Dermis microvascular lymphatic vessel endothelial cell (primary cell): ENCODE results near the gene CYFIP1. TPM values are rescaled to one million over a fixed set of nuclear protein-coding genes. Genes with fewer than 3 reads are reported as not detected.
A peak's percentile ranks its signal among the peaks of the same experiment; 100 is the strongest.

Source experiments
- DNase-seq, 2 donors: peaks; one replicate each; pipeline versions ENCODE4 v3.0.0 to v3.0.0-alpha.2; 2010; ENCODE audit warnings: low read depth in 2 of 2
- total RNA-seq: library from RNA; depleted of rRNA; stranded (reverse); fragments of >200 nt; gene quantifications from 2 replicates; pipeline ENCODE4 v1.2.1, GENCODE V29; 2014

CYFIP1 gene
- total RNA-seq, 1 donor from 2014 or later = 78.9 TPM

- DNase-seq = no peak
These were observed 108.6 kb downstream of the CYFIP1 start for GRCh38 chr15:22871481-22872086.

DNA sequence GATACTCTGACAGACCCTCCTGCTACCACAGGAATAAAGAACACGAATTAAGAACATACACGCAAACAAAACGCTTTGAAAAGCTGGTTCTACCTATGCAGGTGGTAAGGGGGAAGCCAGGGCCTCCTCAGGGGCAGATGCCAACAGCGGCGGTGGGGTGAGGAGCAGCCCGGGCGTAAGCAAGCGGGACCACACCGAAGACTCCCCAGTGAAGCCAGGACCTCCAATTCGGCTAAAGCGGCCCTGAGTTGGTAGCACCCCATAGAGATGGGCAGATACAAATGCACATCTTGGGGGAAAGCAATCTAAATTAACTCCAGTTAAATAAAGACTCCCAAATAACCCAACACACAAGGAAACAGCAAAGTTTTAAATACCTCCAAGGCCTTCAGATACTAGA is 109.3 kb downstream of the CYFIP1 start:
- DNase-seq = no peak

- DNase-seq = no peak
These were observed 110.3 kb downstream of the CYFIP1 start for GRCh38 chr15:22869856-22870255.

- no peak for DNase-seq
These were observed 111.2 kb downstream of the CYFIP1 start for GRCh38 chr15:22868928-22869327.

- DNase-seq = no peak
These were observed 111.7 kb downstream of the CYFIP1 start for GRCh38 chr15:22868495-22868894.

DNA sequence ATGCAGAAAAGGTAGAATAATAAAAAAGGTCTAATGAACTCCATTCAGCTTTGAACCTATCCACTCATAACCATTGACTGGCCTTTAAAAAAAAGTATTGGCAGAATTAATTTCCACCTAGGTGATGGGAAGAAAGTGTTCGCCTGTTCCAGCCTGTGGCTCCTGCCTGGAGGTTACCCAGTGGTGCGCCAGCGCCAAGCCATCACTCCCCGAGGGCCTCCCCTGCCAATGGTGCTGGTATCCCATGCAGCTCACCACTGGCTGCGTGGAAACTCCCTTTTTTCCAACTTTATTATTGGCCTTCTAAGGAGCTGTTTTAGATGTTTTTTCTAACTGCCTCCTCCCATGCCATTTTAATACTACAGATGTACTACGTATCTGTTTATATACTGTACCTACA is 112.3 kb downstream of the CYFIP1 start:
- DNase-seq = no peak

DNA sequence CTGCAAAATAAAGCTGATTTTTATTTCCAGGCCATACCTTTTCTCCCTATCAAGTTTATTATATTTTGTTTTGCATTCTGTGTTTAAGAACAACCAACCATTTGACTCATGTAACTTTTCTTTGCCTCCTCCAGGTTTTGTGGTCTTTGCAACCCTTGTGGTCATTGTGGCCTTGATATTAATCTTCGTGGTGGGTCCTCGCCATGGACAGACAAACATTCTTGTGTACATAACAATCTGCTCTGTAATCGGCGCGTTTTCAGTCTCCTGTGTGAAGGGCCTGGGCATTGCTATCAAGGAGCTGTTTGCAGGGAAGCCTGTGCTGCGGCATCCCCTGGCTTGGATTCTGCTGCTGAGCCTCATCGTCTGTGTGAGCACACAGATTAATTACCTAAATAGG is 114.1 kb downstream of the CYFIP1 start:
- no peak for DNase-seq

DNA sequence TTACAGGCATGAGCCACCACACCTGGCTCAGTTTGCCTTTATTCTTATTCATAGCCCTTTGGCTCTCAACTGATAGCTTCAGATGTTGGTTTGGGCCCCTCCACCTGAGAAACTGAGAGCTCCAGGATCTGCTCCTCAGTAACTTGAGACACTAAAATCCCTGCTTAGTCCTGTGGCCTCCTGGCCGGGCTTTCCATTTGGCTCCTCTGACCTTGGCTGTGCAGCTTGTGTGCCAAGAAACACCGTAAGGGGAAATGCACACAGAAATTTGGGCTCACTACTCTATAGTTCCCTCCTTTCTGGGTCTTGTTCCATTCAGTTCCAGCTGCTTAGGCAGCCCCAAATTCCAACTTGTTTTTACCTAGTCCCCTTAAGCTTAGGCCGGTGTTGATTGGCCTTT is 116.8 kb downstream of the CYFIP1 start:
- no peak for DNase-seq

DNA sequence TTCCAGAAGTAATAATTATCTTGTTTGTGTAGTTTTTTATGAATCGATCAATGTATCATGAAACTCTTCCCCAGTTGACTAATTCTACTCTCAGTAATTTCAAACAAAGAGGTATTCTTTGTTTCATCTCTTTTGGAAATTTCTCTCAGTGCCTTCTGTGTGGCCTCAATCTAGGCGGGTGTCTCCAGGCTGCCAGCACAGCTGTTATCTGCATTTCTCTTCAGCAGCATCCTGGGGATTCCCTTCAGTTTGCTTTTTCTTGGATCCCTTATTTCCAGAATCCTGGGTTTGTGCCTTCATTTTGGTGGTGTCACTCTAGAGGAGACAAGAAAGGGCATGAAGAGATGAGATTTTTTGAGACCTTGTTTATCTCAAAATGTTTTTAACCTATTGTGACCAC is 119.0 kb downstream of the CYFIP1 start:
- no peak for DNase-seq

DNA sequence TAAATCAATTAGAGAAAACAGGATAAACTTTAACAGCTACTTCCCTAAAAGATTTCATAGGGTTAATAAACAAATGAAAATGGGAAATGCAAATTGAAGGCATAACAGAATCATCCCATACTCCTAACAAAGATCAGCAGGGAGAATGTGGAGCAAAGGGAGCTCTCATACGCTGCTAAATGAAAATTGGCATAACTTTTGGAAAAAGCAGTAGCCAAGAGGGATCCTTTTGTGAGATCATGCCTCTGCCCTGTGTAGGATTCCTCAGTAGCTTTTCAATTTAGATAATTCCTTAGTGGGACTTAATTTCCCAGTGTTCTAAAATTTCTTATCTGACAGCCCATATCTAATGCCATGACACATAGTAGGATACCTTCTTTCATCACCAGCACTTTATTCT is 123.5 kb downstream of the CYFIP1 start:
- DNase-seq = no peak

GRCh38 chr15:22855791-22856190 is 124.4 kb downstream of the CYFIP1 start:
- DNase-seq = no peak

DNA sequence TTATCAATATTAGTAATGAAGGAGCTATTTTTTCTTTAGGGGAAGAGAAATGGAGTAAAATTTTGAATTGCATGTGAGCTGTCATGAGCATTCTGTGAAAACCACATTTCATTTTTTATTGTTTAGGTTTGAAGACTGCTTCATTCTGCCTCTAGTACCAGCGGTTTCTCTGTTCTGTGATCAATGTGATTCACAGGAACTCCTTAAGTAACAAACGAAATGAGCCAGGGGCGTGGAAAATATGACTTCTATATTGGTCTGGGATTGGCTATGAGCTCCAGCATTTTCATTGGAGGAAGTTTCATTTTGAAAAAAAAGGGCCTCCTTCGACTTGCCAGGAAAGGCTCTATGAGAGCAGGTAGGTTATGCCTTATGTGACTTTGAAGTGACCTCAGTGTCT is 128.7 kb downstream of the CYFIP1 start:
- DNase-seq = no peak

- DNase-seq = peak in 1 of 2 donors; percentile 36
These were observed 130.1 kb downstream of the CYFIP1 start for GRCh38 chr15:22850055-22850454.

GRCh38 chr15:22846073-22846472 is 134.1 kb downstream of the CYFIP1 start:
- DNase-seq = no peak

- no peak for DNase-seq
These were observed 134.8 kb downstream of the CYFIP1 start for GRCh38 chr15:22845289-22845900.

- no peak for DNase-seq
These were observed 135.5 kb downstream of the CYFIP1 start for GRCh38 chr15:22844421-22845288.

DNA sequence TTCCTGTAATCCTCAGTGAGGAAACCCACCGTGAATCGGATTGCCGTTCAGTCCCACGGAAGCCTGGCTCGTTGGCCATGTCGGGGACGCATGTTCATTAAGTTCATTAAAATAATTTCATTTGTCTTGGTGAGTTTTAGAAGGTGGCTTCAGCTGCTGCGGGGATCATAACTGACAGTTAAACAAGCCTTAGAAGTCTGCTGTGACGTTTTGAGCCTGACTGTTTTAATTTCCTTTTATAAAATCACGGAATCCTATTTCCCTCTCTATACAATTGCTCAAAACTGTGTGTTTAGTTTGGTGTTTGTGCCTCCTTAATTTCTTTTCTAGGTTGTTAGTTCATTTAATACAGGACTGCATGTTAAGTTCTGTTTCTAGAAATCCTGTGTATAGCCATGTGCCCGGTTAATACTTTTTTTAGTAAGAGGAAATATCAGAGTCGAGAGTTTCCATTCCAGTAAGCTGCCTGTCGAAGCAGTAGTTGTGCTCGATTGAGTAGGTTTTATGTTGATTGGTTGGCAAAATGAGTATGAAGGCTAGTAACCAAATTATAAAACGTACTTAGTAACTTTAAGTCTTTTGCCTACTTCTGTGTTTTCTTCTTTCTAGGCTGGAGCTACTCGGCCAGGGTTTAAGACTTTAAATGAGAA is 141.0 kb downstream of the CYFIP1 start:
- peak in 1 of 2 donors; percentile 33 for DNase-seq

DNA sequence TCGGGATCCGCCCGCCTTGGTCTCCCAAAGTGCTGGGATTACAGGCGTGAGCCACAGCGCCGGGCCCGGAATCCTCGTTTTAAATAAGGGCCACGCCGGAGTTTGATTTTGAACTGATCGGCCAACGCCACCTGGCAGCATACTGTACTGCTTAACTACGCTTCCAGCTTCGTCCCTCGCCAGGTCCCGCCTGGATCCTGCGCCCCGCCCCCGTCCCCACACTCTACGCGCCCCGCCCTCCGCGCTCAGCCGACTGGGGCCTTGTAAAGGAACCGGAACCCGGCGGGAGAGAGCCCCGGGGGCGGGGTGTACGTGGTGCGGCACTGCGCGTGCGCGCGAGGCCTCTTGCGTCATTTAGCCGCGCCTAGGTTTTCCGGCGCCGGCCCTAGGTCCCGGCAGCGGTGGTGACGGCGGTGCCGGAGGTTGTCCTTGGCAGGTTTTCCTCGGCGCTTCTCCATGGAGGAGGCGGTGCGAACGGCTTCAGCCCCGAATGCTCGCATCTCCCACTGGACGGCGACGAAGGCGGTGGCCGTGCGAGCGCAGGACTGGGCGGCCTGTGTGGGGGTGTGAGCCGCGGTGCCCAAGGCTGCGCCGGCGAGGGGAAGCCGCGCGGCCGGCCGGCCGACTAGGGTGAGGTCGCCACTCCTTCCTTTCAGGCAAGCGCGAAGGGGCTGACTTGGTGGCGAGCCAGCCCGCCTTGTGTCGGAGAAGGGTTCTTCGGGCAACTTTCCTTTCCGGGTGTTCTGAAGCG is 141.7 kb downstream of the CYFIP1 start, which contains the start of gene NIPA2:
NIPA2 (plus strand) TSS at position 375 of the 751 bp plus-strand sequence. CDS start 13,066 bp downstream, outside the sequence.
- peak; percentile 94 to 99 for DNase-seq

- no peak for DNase-seq
These were observed 148.7 kb downstream of the CYFIP1 start for GRCh38 chr15:22831473-22831872.

- no peak for DNase-seq
These were observed 153.0 kb downstream of the CYFIP1 start for GRCh38 chr15:22827125-22827524.

GRCh38 chr15:22823495-22824128 is 156.6 kb downstream of the CYFIP1 start:
- DNase-seq = no peak
